HG03575 (cell line): ENCODE results near the gene ERO1B.
"Not testable (repeated sequence)": the region's sequence is repeated elsewhere in the genome, so short reads cannot be mapped to it uniquely, and the experiment has no call there.

Experiments
- ATAC-seq: cut with Tn5 transposase; IDR thresholded peaks from one replicate; pipeline ENCODE4 v1.9.1; 2021; ENCODE audit not compliant: unreplicated experiment, insufficient number of reproducible peaks, low FRiP score; ENCODE audit errors: extremely low read depth

ERO1B gene, protein sequence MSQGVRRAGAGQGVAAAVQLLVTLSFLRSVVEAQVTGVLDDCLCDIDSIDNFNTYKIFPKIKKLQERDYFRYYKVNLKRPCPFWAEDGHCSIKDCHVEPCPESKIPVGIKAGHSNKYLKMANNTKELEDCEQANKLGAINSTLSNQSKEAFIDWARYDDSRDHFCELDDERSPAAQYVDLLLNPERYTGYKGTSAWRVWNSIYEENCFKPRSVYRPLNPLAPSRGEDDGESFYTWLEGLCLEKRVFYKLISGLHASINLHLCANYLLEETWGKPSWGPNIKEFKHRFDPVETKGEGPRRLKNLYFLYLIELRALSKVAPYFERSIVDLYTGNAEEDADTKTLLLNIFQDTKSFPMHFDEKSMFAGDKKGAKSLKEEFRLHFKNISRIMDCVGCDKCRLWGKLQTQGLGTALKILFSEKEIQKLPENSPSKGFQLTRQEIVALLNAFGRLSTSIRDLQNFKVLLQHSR

DNA sequence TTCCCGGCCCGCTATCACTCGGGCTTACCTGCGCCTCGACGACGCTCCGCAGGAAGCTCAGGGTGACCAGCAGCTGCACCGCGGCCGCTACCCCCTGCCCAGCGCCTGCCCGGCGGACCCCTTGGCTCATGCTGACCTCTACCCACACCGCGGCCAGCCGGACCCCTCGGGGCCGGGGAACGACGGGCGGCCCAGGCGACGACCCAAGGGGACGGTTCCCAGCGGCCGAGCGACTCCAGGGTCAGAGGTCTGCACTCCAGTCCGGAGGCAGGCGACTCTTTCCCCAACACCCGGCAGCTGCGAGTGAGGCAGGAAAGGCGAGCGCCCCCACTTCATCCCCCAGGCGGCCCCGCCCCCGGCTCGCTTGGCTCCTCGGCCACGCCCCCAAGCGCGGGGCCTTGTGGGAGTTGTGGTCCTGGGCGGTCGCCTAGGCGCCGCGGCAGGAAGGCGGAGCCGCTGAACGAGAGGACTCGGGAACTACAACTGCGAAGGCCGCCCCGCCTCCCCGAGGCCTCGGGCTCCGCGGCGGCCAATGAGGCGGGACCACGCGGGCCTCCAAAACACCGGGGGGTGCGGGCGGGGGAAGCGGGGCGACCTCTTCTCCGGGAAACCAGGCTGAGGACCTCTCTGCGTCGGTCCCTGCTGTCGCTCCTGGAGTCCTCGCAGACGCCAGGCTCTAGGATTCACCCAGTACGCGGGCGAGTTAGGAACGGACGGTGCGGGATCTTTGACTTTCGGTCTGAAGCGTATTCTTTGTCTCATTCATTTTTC, at the start of gene ERO1B:
TSS of gene ERO1B (minus strand) at position 305 of the 771 bp plus-strand sequence. CDS start at position 130, 175 bp downstream.
- ATAC-seq = peak; percentile 32

DNA sequence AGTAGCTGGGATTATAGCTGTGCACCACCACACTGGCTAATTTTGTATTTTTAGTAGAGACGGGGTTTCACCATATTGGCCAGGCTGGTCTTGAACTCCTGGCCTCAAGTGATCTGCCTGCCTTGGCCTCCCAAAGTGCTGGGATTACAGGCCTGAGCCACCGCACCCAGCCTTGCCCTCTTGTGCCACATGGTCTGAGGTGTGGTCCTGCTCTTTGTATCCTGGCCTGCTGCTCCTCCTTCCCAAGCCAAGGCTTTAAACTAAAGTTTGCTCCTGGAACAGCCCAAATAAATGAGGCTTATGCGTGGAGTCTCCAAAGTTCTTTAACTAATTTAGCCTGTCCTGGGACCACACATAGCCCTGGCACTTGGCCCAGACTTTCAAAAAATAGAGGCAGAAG, 49.7 kb upstream of the ERO1B start:
- ATAC-seq = not testable (repeated sequence)

DNA sequence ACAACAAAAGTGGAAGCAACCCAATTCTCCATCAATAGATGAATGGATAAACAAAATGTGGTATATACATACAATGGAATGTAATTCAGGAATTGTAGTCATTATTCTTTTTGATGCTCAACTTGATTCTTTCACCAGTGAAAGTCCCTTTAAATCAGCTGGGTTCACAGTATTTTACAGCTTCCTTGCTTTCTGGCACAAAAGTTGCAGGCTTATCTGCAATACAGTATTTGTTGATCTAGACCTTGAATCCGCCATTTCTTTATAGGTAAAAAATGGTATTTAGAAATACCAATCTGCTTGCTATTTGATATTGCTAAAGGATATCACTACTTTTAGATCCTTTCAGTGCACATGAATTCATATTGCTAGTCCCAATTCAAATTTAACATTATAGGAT, 44.7 kb upstream of the ERO1B start:
- no peak for ATAC-seq

DNA sequence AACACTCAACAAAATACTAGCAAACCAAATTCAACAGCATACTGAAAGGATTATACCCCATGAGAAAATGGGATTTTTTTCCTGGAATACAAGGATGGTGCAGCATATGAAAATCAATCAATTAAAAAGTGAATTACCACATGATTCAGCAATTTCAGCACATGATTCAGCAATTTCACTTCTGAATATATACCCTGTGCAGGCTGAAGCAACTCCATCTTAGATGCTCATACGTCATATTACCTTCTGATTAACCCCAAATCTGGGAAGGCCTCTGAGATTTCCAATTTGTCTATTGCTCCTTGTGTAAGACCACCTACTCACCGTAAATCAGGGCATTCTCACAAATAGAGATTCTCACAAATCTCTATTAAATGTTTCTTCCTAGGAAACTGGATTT, 43.8 kb upstream of the ERO1B start:
- no peak for ATAC-seq

DNA sequence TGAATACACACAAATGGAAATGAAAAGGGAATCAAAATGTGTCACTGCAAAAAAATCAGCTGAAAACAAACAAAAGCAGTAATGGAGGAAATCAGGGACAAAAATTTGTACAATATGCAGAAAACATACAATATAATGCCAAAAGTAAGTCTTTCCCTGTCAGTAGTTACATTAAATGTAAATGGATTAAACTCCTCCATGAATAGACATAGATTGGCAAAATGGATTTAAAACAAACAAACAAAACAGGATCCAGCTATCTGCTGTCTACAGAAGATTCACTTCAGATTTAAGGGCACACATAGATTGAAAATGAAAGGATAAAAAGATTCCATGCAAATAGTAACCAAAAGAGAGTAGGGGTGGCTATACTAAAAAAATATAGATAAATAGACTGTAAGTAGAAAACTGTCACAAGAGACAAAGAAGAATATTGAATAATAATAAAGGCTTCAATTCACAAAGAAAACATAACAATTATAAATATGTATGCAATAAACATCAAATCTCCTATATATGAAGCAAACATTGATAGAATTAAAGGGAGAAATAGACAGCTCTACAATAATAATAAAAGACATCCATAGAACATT, 42.2 kb upstream of the ERO1B start:
- no peak for ATAC-seq

DNA sequence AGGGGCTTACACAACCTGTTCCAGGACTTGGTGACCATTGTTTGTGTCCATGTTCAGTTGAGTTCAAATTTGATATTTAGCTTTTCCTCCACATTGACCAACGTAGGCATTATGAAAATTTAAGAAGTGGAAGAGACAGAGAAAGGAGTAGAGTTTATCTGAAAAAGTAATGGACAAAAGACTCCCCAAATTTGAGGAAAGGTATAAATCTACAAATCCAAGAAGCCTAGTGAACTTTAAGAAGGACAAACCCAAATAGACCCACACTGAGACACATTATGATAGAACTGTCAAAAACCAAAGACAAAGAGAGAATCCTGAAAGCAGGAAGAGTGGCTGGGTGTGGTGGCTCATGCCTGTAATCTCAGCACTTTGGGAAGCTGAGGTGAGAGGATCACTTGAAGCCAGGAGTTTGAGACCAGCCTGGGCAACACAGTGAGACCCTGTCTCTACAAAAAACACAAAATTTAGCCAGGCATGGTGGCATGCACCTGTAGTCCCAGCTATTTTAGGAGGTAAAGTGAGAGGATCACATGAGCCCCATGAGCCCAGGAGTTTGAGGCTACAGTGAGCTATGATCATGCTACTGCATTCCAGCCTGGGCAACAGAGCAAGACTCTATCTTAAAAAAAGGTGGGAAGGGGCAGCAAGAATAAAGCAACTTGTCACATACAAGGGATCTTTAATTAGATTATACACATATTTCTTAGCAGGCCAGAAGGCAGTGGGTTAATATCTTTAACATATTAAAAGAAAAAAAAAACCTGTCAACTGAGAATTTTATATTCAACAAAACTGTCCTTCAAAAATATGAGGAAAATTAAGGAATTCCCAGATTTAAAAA, 41.0 kb upstream of the ERO1B start:
- ATAC-seq = no peak

DNA sequence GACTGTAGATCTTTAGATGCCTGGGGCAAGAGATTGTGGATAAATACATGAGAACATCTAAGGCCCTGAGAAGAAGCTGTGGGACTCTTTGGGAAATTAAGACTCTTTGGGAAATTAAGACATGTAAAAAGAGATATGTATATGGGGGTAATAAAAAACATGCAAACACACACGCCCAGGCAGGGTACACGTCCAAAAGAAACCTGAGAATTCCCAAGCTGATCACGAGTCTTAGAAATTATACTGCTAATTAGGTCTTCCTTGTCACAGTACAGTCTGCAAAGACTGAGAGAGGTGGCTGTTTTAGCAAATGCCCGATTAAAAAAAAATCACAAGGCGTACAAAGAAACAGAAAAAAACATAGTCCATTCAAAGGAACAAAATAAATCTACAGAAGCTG, 39.3 kb upstream of the ERO1B start:
- no peak for ATAC-seq

DNA sequence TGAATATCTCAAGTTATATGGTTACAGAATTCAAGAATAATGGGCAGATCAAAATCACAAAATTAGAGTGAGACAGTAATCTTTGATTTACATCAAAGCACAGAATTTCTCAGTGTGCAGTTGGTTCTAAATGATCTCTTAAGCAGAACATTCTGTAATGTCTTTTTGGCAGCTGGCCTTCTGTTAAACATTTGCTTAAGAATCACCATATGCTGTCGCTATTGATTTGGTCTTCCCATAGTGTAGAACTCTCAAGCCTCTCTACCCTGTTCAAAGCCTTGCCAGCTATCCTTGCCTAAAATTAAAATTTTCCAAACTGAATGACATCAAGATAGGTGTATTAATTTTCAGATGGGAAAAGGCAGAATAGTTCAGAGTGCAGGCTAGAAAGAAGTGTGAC, 38.9 kb upstream of the ERO1B start:
- no peak for ATAC-seq

DNA sequence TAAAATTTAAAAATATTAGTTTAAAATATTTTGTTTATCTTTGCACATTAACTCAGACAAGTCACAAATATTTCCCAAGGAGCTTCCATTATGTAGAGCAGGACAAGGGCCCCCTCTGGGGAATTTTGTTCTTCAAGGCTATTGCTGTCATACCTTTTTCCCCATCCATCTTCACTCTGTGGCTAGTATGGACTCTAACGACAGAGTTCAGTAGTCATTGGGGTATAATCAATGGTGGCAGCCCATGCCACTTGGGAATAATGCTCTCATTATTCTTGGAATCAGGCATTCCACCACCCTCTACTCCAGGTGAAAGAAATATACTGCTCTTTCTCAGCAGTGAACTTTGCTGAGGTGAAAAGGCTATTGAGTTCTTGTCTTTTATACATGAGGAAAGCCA, 38.5 kb upstream of the ERO1B start:
- ATAC-seq = no peak

DNA sequence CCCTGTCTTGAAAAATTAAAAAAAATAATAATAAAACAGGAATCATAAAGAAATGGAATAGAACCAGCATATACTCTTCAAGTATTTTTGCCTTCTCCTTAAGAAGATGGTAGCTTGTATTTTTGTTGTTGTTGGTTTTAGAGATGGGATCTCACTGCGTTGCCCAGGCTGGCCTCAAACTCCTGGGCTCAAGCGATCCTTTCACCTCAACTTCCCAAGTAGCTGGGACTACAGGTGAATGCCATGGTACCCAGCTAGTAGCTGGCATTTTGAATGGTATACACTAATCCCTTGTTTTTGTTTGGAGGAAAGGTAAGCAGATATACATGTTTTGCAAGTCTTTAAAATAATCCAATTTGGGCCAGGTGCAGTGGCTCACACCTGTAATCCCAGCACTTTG, 34.7 kb upstream of the ERO1B start:
- no peak for ATAC-seq

DNA sequence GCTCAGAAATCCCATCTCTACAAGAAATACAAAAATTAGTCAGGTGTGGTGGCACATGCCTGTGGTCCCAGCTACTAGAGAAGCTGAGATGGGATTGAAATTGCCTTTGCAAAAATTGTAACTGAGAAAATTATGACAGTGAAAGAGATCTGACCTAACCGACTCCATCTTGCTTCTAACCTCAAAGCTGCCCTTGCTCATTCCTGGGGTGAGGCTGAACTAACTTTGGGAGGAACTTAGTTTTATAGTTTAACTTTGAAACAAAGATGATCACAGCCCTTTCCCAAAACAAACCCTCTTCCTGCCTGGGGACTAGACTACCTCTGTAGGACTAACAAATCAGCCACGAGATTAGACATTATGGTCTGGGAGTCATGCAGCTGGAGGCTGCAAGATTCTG, 33.8 kb upstream of the ERO1B start:
- no peak for ATAC-seq

DNA sequence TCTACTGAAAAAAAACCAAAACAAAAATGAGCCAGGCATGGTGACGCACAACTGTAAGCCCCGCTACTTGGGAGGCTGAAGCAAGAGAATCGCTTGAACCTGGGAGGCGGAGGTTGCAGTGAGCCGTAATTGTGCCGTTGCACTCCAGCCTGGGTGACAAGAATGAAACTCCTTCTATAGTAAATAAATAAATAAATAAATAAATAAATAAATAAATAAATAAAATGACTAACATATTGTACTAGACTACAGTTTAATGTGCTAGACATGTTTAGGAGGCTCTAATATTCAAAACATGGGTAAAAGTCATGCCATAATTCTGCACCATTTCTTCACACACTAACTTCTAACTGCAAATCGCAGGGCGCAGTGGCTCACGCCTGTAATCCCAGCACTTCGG, 33.3 kb upstream of the ERO1B start:
- no peak for ATAC-seq

DNA sequence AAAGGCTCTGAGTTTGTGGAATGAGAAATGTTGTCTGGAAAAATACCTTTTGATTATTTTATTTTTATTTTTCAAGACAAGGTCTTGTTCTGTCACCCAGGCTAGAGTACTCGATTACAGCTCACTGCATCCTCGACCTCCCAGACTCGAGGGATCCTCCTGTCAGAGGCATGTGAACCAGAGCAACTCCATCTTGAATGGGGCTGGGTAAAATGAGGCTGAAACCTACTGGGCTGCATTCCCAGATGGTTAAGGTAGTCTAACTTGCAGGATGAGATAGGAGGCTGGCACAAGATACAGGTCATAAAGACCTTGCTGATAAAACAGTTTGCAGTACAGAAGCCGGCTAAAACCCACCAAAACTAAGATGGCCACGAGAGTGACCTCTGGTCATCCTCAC, 32.3 kb upstream of the ERO1B start:
- ATAC-seq = not testable (repeated sequence)

DNA sequence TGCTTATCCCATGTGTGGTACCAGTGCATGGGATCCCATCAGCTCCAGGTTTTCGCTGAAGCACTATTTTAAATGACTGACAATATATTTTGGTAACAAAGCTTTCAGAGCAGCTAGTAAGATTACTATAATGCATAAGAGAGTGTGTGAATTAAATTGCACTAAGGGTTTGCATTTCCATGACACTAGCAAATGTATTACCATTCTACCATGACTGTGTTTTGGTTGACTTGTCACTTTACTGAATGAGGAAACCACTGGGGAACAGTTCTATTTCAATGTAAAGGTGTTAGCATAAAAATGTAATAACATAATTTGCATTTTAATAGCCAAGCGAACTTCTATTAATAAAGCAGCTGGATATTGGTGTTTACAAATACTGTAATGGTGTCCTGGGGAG, 31.7 kb upstream of the ERO1B start:
- no peak for ATAC-seq

DNA sequence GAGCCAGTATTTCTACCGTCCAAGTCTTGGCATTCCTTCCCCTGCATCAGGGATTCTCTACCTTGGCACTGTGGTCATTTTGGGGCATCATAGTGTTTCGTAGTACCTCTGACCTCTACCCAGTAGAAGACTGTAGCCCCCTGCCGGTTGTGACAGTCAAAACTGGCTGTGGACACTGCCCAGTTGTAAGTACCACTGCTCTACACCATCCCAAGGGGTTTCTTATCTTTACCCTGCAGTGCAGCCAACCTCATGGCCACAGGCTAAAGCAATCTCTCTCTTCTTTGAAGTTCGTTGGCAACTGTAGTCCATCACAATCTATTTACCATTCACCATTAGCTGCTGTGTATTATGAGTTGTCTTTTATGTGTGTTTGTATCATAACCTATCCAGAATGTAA, 29.3 kb upstream of the ERO1B start:
- ATAC-seq = no peak

DNA sequence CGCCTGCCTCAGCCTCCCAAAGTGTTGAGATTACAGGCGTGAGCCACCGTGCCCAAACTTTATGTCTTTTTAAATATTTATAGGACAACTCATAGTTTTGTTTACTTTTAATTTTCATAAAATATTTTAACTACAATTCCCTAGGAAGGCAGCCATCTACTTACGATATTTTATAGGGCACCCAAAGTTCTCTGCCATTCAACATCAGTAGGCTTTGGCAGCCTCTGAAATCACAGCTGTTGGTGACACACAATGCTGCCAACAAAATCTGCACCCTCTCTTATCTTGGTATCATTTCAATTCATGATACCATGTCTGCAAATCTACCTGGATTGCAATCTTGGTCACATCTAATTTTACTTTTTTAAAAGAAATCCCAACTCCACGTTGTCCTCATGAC, 27.1 kb upstream of the ERO1B start:
- no peak for ATAC-seq

DNA sequence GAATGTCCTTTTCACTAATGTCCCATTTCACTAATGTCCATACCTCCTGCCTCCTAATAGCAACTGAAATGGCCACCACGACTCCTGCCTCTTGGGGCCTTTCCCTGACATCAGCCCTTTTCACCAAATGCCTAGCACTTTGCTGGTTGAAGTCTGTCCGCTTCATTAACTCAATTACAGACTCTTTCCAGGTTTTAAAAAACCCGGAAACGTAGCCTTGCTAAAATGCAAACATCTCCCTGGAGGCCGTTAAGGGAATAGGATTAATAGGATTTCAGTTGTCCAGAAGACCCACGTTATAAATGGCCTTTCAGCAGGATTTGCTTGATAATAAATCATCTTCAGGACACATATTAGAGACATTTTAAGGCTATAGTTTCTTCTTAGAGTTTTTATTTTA, 25.7 kb upstream of the ERO1B start:
- no peak for ATAC-seq

DNA sequence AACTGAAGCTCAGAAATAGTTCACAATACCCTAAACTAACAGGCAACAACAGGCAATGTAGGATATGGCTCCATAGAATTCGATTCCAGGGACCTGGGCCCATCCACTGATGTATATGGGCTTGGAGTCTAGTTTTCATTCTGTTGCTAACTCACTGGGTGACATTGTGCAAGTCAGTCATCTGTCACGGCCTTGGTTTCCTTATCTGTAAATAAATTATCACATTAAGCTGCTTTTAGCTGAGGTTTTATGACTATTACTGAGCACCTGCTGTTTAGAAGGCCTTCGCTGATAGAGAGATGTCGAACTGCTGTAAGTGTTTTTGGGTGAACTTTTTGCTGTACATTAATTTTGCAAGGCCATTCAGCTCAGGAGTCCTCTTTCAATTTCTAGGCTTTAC, 22.9 kb upstream of the ERO1B start:
- ATAC-seq = no peak

DNA sequence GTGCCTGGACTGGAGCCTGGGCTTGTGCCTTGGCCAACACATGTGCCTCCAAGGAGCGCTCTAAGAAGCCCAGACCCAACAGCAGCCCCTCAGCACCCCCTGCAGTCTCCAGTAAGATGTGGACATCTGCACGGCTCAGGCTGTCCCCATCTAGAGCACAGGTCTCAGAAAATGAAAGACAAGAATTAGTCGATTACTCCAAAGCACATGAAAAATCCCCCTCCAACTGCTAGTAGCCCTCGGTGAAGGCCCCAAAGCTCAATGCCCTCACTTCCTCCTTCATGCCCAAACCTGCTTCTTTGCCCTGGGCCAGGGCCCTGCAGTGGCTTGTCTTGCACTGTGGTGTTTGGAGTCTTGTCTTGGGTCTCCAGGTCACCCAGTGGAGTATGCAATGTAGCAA, 21.9 kb upstream of the ERO1B start:
- ATAC-seq = no peak
